Measurements from ENCODE around the gene STAT6. TPM values are rescaled to one million over a fixed set of nuclear protein-coding genes. Genes with fewer than 3 reads are reported as not detected.

Gene STAT6
- total RNA-seq (90.4 and 103 TPM in 2 replicates), polyA plus RNA-seq (116 and 123 TPM in 2 replicates), polyA minus RNA-seq (ENCODE audit: low replicate concordance) (235 and 253 TPM in 2 replicates)
- 99.4 and 116 TPM in 2 replicates for polyA plus RNA-seq (2012)

- H3K36me3 ChIP-seq (ENCODE audit: control insufficient read depth, insufficient read depth, low read length) = peaks cover 7% of the 10 kb centered on the region
- H4K20me1 ChIP-seq (ENCODE audit: control insufficient read depth, extremely low read depth, insufficient read depth, low read length) = no peaks in the 10 kb centered on the region
- H3K4me3 ChIP-seq (replicated peaks in 1 of 4; ENCODE audit: control extremely low read depth in 1 of 4, insufficient read depth in 1 of 4, low read depth in 3 of 4, low read length in 4 of 4) = peak within 1 kb of the TSS; percentile 77 to 95 (median 86)
- peaks cover 6% of the 10 kb centered on the region for H3K4me1 ChIP-seq (ENCODE audit: control insufficient read depth, extremely low read depth, insufficient read depth, low read length)
- DNase-seq (ENCODE audit: low read depth in 2 of 2) = peak; percentile 76 to 90
- peak within 1 kb of the TSS; percentile 99 for H3K4me2 ChIP-seq (ENCODE audit: extremely low read depth, insufficient read depth, low read length)
- TF ChIP-seq, protein P1, sequence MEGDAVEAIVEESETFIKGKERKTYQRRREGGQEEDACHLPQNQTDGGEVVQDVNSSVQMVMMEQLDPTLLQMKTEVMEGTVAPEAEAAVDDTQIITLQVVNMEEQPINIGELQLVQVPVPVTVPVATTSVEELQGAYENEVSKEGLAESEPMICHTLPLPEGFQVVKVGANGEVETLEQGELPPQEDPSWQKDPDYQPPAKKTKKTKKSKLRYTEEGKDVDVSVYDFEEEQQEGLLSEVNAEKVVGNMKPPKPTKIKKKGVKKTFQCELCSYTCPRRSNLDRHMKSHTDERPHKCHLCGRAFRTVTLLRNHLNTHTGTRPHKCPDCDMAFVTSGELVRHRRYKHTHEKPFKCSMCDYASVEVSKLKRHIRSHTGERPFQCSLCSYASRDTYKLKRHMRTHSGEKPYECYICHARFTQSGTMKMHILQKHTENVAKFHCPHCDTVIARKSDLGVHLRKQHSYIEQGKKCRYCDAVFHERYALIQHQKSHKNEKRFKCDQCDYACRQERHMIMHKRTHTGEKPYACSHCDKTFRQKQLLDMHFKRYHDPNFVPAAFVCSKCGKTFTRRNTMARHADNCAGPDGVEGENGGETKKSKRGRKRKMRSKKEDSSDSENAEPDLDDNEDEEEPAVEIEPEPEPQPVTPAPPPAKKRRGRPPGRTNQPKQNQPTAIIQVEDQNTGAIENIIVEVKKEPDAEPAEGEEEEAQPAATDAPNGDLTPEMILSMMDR (conservative IDR thresholded peaks at IDR 0.05 in 1 of 2, IDR thresholded peaks at IDR 0.05 in 1 of 2; ENCODE audit: low read depth in 1 of 2, low read length in 2 of 2) = no peak
- no peak for TF ChIP-seq EZH2 (IDR thresholded peaks at IDR 0.05; ENCODE audit: low read length, missing control alignments)
- H3K27ac ChIP-seq (ENCODE audit: insufficient read depth, low read length) = peak within 1 kb of the TSS; percentile 98
- no peaks in the 10 kb centered on the region for H3K9me3 ChIP-seq (ENCODE audit: control insufficient read depth, insufficient read depth, low read depth, low read length)
- H3K79me2 ChIP-seq (ENCODE audit: control insufficient read depth, insufficient read depth, low read length) = peaks cover 21% of the 10 kb centered on the region
- H2AFZ ChIP-seq (ENCODE audit: low read length) = no peak within 1 kb of the TSS
- H3K9ac ChIP-seq (ENCODE audit: insufficient read depth, low read length) = peak within 1 kb of the TSS; percentile 79
- no peaks in the 10 kb centered on the region for H3K27me3 ChIP-seq (ENCODE audit: control insufficient read depth, insufficient read depth, low read length)
Observed at GRCh38 chr12:57111031-57111734, at the start of gene STAT6. STAT6 (minus strand) TSS chr12:57111362; CDS start chr12:57108278, 3,084 bp downstream.

GRCh38 chr12:57160741-57161140 lies 49.6 kb upstream of the STAT6 start:
- Histone ChIP-seq H3K79me2 (ENCODE audit: control insufficient read depth, insufficient read depth, low read length) (peaks cover 3% of the 10 kb centered on the region), H3K4me3 (replicated peaks in 1 of 4; ENCODE audit: control extremely low read depth in 1 of 4, insufficient read depth in 1 of 4, low read depth in 3 of 4, low read length in 4 of 4) (no peak overlapping the region), H3K4me2 (ENCODE audit: extremely low read depth, insufficient read depth, low read length) (no peak overlapping the region), H4K20me1 (ENCODE audit: control insufficient read depth, extremely low read depth, insufficient read depth, low read length) (no peaks in the 10 kb centered on the region), H3K27ac (ENCODE audit: insufficient read depth, low read length) (no peak overlapping the region), H3K9ac (ENCODE audit: insufficient read depth, low read length) (no peak overlapping the region), H3K4me1 (ENCODE audit: control insufficient read depth, extremely low read depth, insufficient read depth, low read length) (peaks cover 3% of the 10 kb centered on the region), H3K27me3 (ENCODE audit: control insufficient read depth, insufficient read depth, low read length) (no peaks in the 10 kb centered on the region), H3K9me3 (ENCODE audit: control insufficient read depth, insufficient read depth, low read depth, low read length) (no peaks in the 10 kb centered on the region), H3K36me3 (ENCODE audit: control insufficient read depth, insufficient read depth, low read length) (peaks cover 69% of the 10 kb centered on the region), H2AFZ (ENCODE audit: low read length) (no peak overlapping the region)
- DNase-seq (ENCODE audit: low read depth in 2 of 2) = no peak
- TF ChIP-seq EZH2 (IDR thresholded peaks at IDR 0.05; ENCODE audit: low read length, missing control alignments) = no peak
- TF ChIP-seq, protein P1 (conservative IDR thresholded peaks at IDR 0.05 in 1 of 2, IDR thresholded peaks at IDR 0.05 in 1 of 2; ENCODE audit: low read depth in 1 of 2, low read length in 2 of 2) = no peak

- H3K9me3 ChIP-seq (ENCODE audit: control insufficient read depth, insufficient read depth, low read depth, low read length) = no peaks in the 10 kb centered on the region
- no peaks in the 10 kb centered on the region for H4K20me1 ChIP-seq (ENCODE audit: control insufficient read depth, extremely low read depth, insufficient read depth, low read length)
- H3K79me2 ChIP-seq (ENCODE audit: control insufficient read depth, insufficient read depth, low read length) = peaks cover 3% of the 10 kb centered on the region
- peaks cover 70% of the 10 kb centered on the region for H3K36me3 ChIP-seq (ENCODE audit: control insufficient read depth, insufficient read depth, low read length)
- H3K4me1 ChIP-seq (ENCODE audit: control insufficient read depth, extremely low read depth, insufficient read depth, low read length) = peaks cover 3% of the 10 kb centered on the region
- no peak overlapping the region for H3K4me3 ChIP-seq (replicated peaks in 1 of 4; ENCODE audit: control extremely low read depth in 1 of 4, insufficient read depth in 1 of 4, low read depth in 3 of 4, low read length in 4 of 4)
- no peak overlapping the region for H2AFZ ChIP-seq (ENCODE audit: low read length)
- H3K4me2 ChIP-seq (ENCODE audit: extremely low read depth, insufficient read depth, low read length) = no peak overlapping the region
- H3K9ac ChIP-seq (ENCODE audit: insufficient read depth, low read length) = no peak overlapping the region
- H3K27ac ChIP-seq (ENCODE audit: insufficient read depth, low read length) = no peak overlapping the region
- no peaks in the 10 kb centered on the region for H3K27me3 ChIP-seq (ENCODE audit: control insufficient read depth, insufficient read depth, low read length)
- TF ChIP-seq EZH2 (IDR thresholded peaks at IDR 0.05; ENCODE audit: low read length, missing control alignments) = no peak
- TF ChIP-seq, protein P1 (conservative IDR thresholded peaks at IDR 0.05 in 1 of 2, IDR thresholded peaks at IDR 0.05 in 1 of 2; ENCODE audit: low read depth in 1 of 2, low read length in 2 of 2) = no peak
- DNase-seq (ENCODE audit: low read depth in 2 of 2) = no peak
Observed at GRCh38 chr12:57160040-57160439, 48.9 kb upstream of the STAT6 start.
